ENCODE data around the gene ZMIZ1.

- TF ChIP-seq CTCF (IDR thresholded peaks at IDR 0.05) = no peak
- TF ChIP-seq POLR2A (IDR thresholded peaks at IDR 0.05) = no peak
Observed at GRCh38 chr10:79162861-79163665, 94.3 kb downstream of the ZMIZ1 start.
